Neural crest cell (in vitro differentiated cells): ENCODE measurements around the gene FXYD1. TPM values are rescaled to one million over a fixed set of nuclear protein-coding genes. Genes with fewer than 3 reads are reported as not detected.

ENCODE experiments used
- DNase-seq: peaks from one replicate; pipeline ENCODE4 v3.0.0; 2021; ENCODE audit warnings: low read depth, mixed read lengths, low spot score
- H3K27ac Mint-ChIP-seq: one replicate; pipeline ENCODE4 v1.8.0; 2021; ENCODE audit warnings: mild to moderate bottlenecking, mixed read lengths; ENCODE audit not compliant: unreplicated experiment
- H3K27me3 Mint-ChIP-seq: 2 replicates; pipeline ENCODE4 v1.8.0; 2021; ENCODE audit warnings: low read depth, mild to moderate bottlenecking, mixed read lengths
- H3K36me3 Mint-ChIP-seq: 2 replicates; pipeline ENCODE4 v1.8.0; 2021; ENCODE audit warnings: low read depth, mild to moderate bottlenecking, mixed read lengths
- H3K4me1 Mint-ChIP-seq: 2 replicates; pipeline ENCODE4 v1.8.0; 2021; ENCODE audit warnings: mixed read lengths
- H3K4me3 Mint-ChIP-seq: one replicate; pipeline ENCODE4 v1.8.0; 2021; ENCODE audit warnings: mild to moderate bottlenecking, mixed read lengths
- H3K9me3 Mint-ChIP-seq: 2 replicates; pipeline ENCODE4 v1.8.0; 2021; ENCODE audit warnings: mixed read lengths
- total RNA-seq: library from RNA; stranded (reverse); gene quantifications from 2 replicates; pipeline ENCODE4 v1.2.1, GENCODE V29; 2021
- TF ChIP-seq, protein P1 (sequence below): fragments of 200-600 bp; sonication (generic); conservative IDR thresholded peaks from 2 replicates; pipeline ENCODE4 v1.5.0; 2021; ENCODE audit warnings: antibody characterized with exemption, mild to moderate bottlenecking

Gene FXYD1
- total RNA-seq, 1 donor from 2014 or later: 4.2 TPM

DNA sequence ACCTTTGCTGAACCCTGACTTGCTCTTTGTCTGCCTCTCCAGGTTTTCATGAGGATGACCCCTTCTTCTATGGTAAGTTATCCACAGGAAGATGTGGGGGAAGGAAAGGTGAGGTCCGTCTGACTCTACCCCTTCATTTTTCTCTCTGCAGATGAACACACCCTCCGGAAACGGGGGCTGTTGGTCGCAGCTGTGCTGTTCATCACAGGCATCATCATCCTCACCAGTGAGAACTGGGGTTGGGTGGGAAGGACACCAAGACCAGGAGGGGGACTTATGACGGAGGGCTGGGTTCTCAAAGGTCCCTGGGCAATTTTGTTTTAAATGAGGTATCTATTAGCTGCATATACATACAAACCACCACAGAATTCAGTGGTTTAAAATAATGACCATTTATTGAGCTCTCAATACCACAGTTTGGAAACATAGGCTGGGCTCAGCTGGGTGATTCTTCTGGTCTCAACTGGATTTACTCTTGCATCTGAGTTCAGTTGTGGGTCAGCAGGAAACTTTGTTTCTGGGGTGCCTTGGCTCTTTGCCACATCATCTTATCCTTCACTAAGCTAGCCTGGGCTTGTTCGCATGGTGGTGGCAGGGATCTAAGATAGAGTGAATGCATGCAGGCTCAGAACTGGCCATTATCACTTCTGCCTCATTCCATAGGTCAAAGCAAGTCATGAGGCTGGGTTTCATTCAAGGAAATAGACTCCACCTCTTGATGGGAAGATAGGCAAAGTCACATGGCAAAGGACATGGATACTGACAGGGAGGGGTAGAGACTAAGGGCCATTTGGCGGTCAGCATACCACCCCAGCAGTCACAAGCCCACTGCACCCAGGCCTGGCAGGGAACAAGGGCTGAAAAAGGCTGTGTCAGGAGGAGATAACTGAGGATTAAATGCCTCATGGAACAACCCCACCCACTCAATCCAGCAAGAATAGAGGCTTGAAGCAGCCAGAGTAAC, 27.8 kb downstream of the FXYD1 start:
- DNase-seq: no peak
- H3K4me1 Mint-ChIP-seq: no peaks in the 10 kb centered on the region
- TF ChIP-seq, protein P1, sequence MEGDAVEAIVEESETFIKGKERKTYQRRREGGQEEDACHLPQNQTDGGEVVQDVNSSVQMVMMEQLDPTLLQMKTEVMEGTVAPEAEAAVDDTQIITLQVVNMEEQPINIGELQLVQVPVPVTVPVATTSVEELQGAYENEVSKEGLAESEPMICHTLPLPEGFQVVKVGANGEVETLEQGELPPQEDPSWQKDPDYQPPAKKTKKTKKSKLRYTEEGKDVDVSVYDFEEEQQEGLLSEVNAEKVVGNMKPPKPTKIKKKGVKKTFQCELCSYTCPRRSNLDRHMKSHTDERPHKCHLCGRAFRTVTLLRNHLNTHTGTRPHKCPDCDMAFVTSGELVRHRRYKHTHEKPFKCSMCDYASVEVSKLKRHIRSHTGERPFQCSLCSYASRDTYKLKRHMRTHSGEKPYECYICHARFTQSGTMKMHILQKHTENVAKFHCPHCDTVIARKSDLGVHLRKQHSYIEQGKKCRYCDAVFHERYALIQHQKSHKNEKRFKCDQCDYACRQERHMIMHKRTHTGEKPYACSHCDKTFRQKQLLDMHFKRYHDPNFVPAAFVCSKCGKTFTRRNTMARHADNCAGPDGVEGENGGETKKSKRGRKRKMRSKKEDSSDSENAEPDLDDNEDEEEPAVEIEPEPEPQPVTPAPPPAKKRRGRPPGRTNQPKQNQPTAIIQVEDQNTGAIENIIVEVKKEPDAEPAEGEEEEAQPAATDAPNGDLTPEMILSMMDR: no peak
- H3K4me3 Mint-ChIP-seq: no peak overlapping the region
- no peaks in the 10 kb centered on the region for H3K27me3 Mint-ChIP-seq
- H3K27ac Mint-ChIP-seq: no peak overlapping the region
- H3K9me3 Mint-ChIP-seq: peaks cover 10% of the 10 kb centered on the region
- peaks cover 25% of the 10 kb centered on the region for H3K36me3 Mint-ChIP-seq

DNA sequence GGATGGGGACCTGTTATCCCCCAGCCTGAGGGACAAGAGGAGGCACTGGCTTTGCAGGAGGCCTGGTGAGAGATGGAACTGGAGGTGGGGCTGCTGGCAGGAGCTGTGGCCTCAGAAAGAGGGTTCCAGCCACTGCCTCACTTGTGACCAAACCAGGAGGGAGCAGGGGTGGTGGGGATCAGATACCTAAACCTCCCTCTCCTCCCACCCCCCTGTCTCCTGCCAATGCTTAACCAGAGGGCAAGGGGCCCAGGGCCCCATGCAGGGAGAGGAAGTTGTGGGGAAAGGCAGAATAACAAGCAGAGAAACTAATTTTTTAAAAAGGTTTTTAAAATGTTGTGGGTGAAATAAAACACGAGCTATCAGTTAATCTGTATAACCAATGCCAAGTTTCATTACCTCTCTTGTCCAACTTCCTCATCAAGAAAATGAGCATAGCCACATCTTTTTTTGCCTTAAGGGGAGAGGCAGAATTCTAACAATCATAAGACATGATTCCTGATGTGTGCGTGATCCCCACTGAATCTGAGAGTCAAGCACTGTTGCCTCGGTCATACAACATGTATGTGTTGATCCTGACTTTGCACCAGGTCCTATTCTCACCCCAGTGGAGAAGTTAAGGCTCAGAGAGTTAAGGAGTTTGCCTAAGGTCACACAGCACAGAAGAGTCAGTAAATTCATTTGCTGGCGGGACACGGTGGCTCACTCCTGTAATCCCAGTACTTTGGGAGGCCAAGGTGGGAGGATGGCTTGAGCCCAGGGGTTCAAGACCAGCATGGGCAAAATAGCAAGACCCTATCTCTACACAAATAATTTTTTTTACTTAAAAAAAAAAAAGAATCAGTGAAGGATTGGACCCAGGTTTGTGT, 28.9 kb downstream of the FXYD1 start:
- Mint-ChIP-seq H3K27me3 (no peaks in the 10 kb centered on the region), H3K4me3 (no peak overlapping the region), H3K27ac (no peak overlapping the region), H3K36me3 (peaks cover 19% of the 10 kb centered on the region), H3K9me3 (peaks cover 6% of the 10 kb centered on the region), H3K4me1 (no peaks in the 10 kb centered on the region)
- TF ChIP-seq, protein P1: no peak
- DNase-seq: no peak

DNA sequence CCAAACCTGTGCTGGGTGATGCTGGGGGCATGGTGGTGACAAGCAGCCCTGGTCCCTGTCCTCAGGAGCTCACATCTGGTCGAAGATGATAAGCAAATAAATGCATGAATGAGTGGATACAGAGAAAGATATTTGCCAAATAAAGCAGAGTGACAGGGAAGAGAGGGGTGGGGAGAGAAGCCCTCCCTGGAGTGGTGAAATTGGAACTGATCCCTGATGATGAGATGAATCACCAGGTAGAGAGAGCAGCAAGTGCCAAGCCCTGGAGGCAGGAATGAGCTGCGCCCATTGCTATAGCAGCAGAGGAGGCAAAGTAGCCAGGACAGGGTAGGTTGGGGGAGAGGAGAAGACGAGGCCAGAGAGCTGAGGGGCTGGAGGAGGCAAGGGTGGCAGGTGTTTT, 29.6 kb downstream of the FXYD1 start:
- TF ChIP-seq, protein P1: no peak
- Mint-ChIP-seq H3K9me3 (peaks cover 6% of the 10 kb centered on the region), H3K27ac (no peak overlapping the region), H3K36me3 (peaks cover 19% of the 10 kb centered on the region), H3K27me3 (no peaks in the 10 kb centered on the region), H3K4me1 (no peaks in the 10 kb centered on the region), H3K4me3 (no peak overlapping the region)
- no peak for DNase-seq

DNA sequence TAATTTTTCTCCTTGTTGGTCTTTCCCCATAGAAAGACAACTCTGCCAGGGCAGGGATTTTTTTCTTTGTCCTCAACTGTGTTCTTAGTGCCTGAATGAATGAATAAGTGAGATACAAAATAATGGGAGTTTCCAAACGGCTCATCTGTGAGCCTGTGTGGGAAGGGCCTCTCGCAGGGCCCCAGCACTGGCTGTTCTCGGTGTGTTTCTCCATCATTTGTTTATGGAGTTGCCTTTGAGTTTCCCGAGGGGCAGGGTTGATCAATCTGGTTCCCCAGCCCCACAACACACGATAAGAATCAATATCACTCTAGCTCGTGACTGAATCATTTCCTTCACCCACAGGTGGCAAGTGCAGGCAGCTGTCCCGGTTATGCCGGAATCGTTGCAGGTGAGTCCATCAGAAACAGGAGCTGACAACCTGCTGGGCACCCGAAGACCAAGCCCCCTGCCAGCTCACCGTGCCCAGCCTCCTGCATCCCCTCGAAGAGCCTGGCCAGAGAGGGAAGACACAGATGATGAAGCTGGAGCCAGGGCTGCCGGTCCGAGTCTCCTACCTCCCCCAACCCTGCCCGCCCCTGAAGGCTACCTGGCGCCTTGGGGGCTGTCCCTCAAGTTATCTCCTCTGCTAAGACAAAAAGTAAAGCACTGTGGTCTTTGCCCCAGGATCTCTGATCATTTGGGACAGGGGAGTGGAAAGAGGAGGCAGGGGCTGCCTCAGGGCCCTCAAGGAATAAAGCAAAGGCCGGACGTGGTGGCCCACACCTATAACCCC, 30.8 kb downstream of the FXYD1 start:
- no peak overlapping the region for H3K27ac Mint-ChIP-seq
- no peak for DNase-seq
- H3K27me3 Mint-ChIP-seq: no peaks in the 10 kb centered on the region
- peaks cover 14% of the 10 kb centered on the region for H3K36me3 Mint-ChIP-seq
- no peak overlapping the region for H3K4me3 Mint-ChIP-seq
- H3K4me1 Mint-ChIP-seq: no peaks in the 10 kb centered on the region
- peaks cover 7% of the 10 kb centered on the region for H3K9me3 Mint-ChIP-seq
- TF ChIP-seq, protein P1: no peak
